ENCODE results near the gene EFS.

EFS gene

GRCh38 chr14:23409966-23410635, 45.1 kb upstream of the EFS start:
- ATAC-seq, result no peak
- no peak for TF ChIP-seq SNAI2 (CRISPR knock-in tag; IDR thresholded peaks at IDR 0.05)
- no peak for TF ChIP-seq GLIS3 (CRISPR knock-in tag; IDR thresholded peaks at IDR 0.05)

- no peak for TF ChIP-seq TCF4 (CRISPR knock-in tag; IDR thresholded peaks at IDR 0.05; ENCODE audit: borderline replicate concordance)
- TF ChIP-seq TSHZ2 (CRISPR knock-in tag; IDR thresholded peaks at IDR 0.05), result no peak
- TF ChIP-seq CSDC2 (CRISPR knock-in tag; IDR thresholded peaks at IDR 0.05), result no peak
- ATAC-seq, result no peak
Observed at GRCh38 chr14:23409475-23409874, 44.5 kb upstream of the EFS start.

- no peak for ATAC-seq
- TF ChIP-seq ZNF70 (CRISPR knock-in tag; IDR thresholded peaks at IDR 0.05) (no peak), ZC3H10 (CRISPR knock-in tag; IDR thresholded peaks at IDR 0.05) (no peak), GLIS3 (CRISPR knock-in tag; IDR thresholded peaks at IDR 0.05) (no peak), ZNF565 (CRISPR knock-in tag; conservative IDR thresholded peaks at IDR 0.05; ENCODE audit: low read depth) (no peak), ISL1 (CRISPR knock-in tag; IDR thresholded peaks at IDR 0.05) (no peak), ARNTL (CRISPR knock-in tag; IDR thresholded peaks at IDR 0.05; ENCODE audit: borderline replicate concordance, low read depth) (no peak), POU6F1 (CRISPR knock-in tag; IDR thresholded peaks at IDR 0.05; ENCODE audit: borderline replicate concordance, low read depth) (no peak), ZFP30 (CRISPR knock-in tag; IDR thresholded peaks at IDR 0.05) (no peak)
Observed at GRCh38 chr14:23408307-23408630, 43.3 kb upstream of the EFS start.

- ATAC-seq, result no peak
- no peak for TF ChIP-seq CSDC2 (CRISPR knock-in tag; IDR thresholded peaks at IDR 0.05)
- no peak for TF ChIP-seq TOX (CRISPR knock-in tag; IDR thresholded peaks at IDR 0.05; ENCODE audit: borderline replicate concordance)
- no peak for TF ChIP-seq ZNF70 (CRISPR knock-in tag; IDR thresholded peaks at IDR 0.05)
- TF ChIP-seq PATZ1 (CRISPR knock-in tag; IDR thresholded peaks at IDR 0.05; ENCODE audit: borderline replicate concordance), result no peak
- no peak for TF ChIP-seq ZNF565 (CRISPR knock-in tag; conservative IDR thresholded peaks at IDR 0.05; ENCODE audit: low read depth)
- no peak for TF ChIP-seq ZC3H10 (CRISPR knock-in tag; IDR thresholded peaks at IDR 0.05)
- TF ChIP-seq ZFP3 (CRISPR knock-in tag; IDR thresholded peaks at IDR 0.05), result no peak
- TF ChIP-seq TCF4 (CRISPR knock-in tag; IDR thresholded peaks at IDR 0.05; ENCODE audit: borderline replicate concordance), result no peak
- TF ChIP-seq ZNF8 (CRISPR knock-in tag; IDR thresholded peaks at IDR 0.05), result no peak
- TF ChIP-seq CSRNP3 (CRISPR knock-in tag; IDR thresholded peaks at IDR 0.05), result no peak
- no peak for TF ChIP-seq BACH2 (CRISPR knock-in tag; IDR thresholded peaks at IDR 0.05; ENCODE audit: borderline replicate concordance)
- TF ChIP-seq OSR1 (CRISPR knock-in tag; IDR thresholded peaks at IDR 0.05), result no peak
- no peak for TF ChIP-seq RARB (CRISPR knock-in tag; IDR thresholded peaks at IDR 0.05)
- TF ChIP-seq POU6F1 (CRISPR knock-in tag; IDR thresholded peaks at IDR 0.05; ENCODE audit: borderline replicate concordance, low read depth), result no peak
- TF ChIP-seq ESRRG (CRISPR knock-in tag; IDR thresholded peaks at IDR 0.05), result no peak
- TF ChIP-seq PPARA (CRISPR knock-in tag; IDR thresholded peaks at IDR 0.05; ENCODE audit: borderline replicate concordance), result no peak
- no peak for TF ChIP-seq ARNTL (CRISPR knock-in tag; IDR thresholded peaks at IDR 0.05; ENCODE audit: borderline replicate concordance, low read depth)
- TF ChIP-seq CREB5 (CRISPR knock-in tag; IDR thresholded peaks at IDR 0.05; ENCODE audit: low read depth), result no peak
- no peak for TF ChIP-seq ISL1 (CRISPR knock-in tag; IDR thresholded peaks at IDR 0.05)
- no peak for TF ChIP-seq ZFP30 (CRISPR knock-in tag; IDR thresholded peaks at IDR 0.05)
Observed at GRCh38 chr14:23407516-23408306, 42.7 kb upstream of the EFS start, which contains the start of gene MYH6. Gene MYH6 (minus strand): TSS chr14:23408273. CDS start chr14:23407223, 1,050 bp downstream.
